Measurements from ENCODE around the gene DPH1.

The DPH1 gene

DNA sequence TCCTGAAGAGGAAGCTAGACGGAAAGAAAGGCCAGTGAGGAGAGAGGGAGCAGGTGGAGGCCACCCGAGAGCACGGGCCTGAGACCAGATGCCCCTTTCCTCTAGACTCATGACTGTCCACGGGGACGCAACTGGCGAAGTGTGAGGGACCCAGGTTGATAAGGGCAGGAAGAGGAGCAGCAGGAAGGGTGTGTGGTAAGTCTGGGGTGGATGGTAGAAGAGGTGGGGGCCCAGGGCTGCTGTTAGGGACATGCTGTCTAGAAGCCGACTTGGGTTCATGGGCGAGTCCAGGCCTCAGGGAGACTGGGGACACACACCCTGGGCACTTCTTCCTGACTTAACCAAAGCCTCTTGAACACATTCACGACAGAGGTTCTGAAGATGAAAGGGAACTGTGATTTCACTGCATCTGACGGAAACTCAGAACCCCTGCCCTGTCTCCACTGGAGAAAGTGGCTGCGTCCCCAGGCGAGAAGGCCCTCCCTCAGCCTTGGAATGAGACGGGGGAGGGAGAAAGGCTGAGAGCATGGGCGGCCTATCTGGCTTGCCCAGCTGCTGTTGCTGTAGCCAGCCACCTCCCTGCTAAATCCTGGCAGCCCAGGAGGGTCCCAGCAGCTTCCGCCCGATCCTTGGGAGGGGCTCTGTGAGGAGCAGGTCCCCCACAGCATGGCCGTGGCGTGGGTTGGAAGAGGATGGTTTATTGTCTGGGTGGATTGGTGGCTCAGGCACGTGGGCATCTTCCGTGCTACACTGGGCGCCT, 30.9 kb downstream of the DPH1 start:
- no peak for DNase-seq (ENCODE audit: low read depth in 3 of 3, low spot score in 1 of 3)

GRCh38 chr17:2061441-2061958, 31.5 kb downstream of the DPH1 start:
- no peak for DNase-seq (ENCODE audit: low read depth in 3 of 3, low spot score in 1 of 3)

GRCh38 chr17:2062571-2063183, 32.7 kb downstream of the DPH1 start:
- DNase-seq (ENCODE audit: low read depth in 3 of 3, low spot score in 1 of 3), result no peak

DNA sequence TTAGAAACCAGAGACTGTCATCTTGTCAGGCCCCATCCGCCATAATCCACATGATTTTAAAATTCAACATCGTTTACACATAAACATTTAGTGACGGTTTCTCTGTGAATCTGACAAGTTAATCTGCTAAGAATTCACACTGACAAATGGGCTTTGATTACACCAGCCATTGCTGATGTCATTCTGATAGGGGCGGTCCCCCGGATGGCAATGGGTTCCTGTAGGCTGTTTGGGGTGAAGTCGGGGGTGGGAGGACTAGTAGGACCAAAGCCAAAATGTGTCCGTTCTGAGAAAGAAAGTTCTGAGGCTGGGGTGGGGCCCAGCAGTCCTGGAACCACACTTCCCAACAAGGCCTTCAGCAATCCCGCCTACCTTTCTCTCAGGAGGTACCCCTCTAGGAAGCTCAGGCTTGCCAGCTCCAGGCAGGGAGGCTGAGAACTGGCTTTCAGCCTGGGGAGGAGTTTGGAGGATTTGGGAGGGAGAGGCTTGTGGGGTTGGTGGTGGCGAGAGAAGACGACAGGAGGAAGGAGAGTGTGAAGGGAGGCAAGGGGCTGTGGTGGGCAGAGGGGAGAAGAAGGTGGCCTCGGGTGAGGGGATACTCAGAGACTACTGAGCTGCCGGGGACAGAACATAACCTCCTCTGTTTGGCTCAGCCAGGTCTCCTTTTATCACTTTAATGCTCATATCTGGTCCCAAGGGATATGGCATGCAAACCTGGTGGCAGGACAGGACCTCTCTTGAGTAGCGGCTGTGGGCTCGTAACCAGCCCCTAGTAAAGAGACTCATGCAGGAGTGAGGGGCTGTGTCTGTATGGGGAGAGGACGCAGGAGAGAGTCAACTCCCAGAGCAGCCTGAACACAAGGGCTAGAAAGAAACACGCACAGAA, 33.6 kb downstream of the DPH1 start:
- no peak for DNase-seq (ENCODE audit: low read depth in 3 of 3, low spot score in 1 of 3)

DNA sequence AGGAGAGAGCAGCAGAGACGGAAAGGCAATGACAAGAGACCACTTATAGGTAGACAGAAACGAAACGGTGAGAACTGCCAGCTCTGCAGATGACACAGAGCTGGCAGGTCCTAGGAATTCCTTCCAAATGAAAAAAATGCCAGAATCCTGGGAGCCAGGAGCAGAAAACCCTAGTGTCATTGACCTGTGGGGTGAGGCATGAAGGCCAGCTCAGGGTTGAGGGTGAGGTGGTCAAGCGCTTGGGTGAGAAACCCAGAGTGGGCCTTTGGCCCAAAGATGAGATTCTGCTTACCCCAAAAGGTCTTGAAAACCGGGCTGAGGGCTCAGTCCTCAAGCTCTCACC, 34.2 kb downstream of the DPH1 start:
- no peak for DNase-seq (ENCODE audit: low read depth in 3 of 3, low spot score in 1 of 3)

- DNase-seq (ENCODE audit: low read depth in 3 of 3, low spot score in 1 of 3), result no peak
Observed at GRCh38 chr17:2064520-2064971, 34.6 kb downstream of the DPH1 start.

GRCh38 chr17:2064980-2065785, 35.2 kb downstream of the DPH1 start:
- DNase-seq (ENCODE audit: low read depth in 3 of 3, low spot score in 1 of 3), result peak in 1 of 3 donors; percentile 50

DNA sequence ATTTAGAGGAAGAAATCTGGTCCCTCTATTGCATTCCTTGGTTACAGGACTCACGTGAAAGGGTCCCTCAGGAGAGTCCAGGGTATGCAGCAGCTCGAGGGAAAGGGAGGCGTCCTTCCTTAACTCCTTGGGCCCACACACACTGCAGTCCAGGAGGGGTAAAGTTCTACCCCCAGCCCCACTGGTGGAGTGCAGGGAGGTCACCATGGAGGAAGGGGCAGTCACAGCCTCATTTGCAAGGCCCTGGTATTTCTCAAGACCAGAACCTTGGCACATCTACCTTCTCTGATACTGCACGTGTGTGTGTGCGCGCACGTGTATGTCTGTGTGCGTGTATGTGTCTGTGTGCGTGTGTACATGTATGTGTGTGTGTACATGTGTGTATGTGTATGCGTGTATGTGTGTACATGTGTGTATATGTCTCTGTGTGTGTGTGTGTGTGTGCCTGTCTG, 36.0 kb downstream of the DPH1 start:
- DNase-seq (ENCODE audit: low read depth in 3 of 3, low spot score in 1 of 3), result no peak

DNA sequence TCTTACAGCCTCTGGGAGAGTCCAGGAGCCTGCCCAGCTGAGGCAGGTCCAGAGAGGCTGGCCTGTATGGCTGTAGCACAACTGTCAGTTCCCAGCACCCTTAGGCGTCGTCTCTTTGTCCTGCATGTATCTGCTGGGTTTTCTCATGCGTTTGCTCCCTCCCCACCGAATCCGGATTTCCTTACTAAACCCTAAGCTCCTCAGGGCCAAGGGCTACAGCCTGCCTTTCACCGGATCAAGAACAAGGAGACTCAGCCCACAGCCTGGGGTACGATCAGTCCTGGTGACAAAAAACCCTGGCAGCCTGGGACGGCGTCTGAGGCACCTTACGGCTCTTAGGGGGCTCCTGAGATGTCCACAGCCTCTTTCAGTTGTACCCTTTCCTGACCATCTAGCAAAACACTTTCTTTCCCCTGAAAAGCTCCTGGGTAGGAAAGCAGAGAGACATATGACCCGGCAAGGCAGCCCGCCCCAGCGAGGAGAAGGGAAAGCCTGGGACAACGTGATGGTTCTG, 37.2 kb downstream of the DPH1 start:
- no peak for DNase-seq (ENCODE audit: low read depth in 3 of 3, low spot score in 1 of 3)

DNA sequence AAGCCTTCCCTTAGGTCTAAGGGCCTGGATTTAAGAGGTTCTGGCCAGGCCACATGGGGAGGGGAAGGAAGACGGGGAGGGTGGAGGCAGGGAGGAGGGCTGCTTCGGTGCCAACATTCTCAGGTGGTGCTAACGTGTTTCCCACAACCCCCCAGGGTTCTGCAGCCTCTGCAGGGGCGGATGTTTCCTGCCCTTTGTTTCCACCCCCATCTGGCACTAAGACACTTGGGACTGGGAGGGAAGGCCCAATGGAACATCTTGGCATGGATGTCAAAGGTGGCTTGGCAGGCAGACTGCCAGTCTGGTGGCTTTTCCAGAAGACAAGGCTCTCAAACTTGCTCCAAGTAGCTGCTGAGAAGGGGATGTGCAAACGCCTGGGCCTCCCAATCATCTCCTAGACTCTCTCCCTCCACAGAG, 37.7 kb downstream of the DPH1 start:
- DNase-seq (ENCODE audit: low read depth in 3 of 3, low spot score in 1 of 3), result no peak

DNA sequence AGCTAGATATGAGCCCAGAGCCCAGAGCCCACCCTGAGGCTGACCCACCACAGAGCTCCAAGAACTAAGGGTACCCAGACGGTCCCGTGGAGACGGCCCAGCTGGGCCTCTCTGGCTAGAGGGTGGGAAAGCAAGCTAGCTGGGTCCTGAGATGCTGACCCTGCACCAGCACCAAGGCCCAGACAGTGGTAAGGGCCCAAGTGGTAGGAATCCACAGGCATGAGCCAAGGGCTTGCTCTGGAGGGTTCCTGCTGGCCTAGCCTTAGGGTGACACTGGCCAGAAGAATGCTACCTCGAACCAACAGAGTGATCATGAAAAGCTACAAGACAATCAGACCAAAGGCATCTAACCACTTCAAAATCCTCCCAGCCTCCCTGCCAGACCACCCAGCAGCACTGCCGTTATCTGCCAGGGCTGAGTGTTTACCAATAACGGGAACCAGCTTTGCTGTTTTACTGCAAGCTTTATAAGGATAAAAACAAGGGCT, 38.1 kb downstream of the DPH1 start:
- no peak for DNase-seq (ENCODE audit: low read depth in 3 of 3, low spot score in 1 of 3)

- DNase-seq (ENCODE audit: low read depth in 3 of 3, low spot score in 1 of 3), result no peak
Observed at GRCh38 chr17:2068519-2069051, 38.6 kb downstream of the DPH1 start.

DNA sequence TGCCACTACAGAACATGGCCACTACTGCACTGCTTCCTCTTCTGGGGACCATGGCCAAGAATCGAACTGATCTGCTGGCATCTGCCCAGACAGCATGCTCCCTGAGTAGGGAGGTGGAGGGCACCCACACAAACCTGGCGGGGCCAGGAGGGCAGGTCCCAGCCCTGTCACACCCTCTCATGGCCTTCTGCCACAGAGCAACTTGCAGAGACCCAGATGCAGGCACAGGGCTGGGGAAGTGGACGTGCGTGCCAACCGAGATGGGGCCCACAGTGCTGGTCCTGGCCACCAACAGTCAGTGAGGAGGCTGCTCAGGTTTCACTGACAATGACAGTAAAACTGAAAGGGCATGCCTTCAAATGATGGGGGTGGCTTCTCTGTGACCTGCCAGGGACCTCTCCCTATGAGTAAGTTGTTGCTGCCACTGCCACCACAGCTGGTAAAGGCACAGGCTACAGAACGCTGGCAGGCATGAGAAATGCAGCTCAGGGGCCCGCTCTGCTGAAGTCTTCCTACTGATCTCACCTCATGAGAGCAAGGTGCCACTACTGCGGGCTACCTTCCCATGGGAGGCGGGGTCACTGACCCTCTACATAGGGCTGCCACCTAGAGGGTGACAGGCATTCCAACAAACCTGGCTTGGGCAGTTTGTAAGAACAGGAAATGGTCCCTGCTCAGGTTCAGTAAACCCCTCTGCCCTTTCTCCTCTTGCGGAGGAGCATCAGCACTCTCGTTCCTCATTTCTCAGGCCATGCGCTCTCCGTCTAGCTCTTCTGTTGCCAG, 40.5 kb downstream of the DPH1 start:
- DNase-seq (ENCODE audit: low read depth in 3 of 3, low spot score in 1 of 3), result no peak

- DNase-seq (ENCODE audit: low read depth in 3 of 3, low spot score in 1 of 3), result no peak
Observed at GRCh38 chr17:2071024-2071385, 41.1 kb downstream of the DPH1 start.

GRCh38 chr17:2071455-2072281, 41.7 kb downstream of the DPH1 start:
- DNase-seq (ENCODE audit: low read depth in 3 of 3, low spot score in 1 of 3), result no peak

DNA sequence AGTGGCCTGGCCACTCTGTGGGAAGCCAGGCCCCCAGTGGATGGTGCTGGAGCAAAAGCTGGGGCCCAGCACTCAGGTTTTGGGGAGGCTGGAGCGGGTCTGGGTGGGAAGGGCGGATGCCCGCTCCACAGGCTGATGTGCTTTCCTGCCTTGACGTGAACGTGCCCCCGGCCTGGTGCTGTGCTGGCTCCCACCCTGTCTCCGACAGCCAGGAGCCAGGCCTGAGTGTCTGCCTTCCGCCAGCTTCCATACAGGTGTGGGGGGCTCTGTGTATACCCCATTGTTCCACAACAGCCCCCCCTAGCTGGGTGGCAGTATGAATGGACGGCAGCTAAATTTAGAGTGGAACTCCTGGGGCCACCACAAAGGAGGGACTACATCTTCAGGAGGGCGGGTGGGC, 45.0 kb downstream of the DPH1 start:
- DNase-seq (ENCODE audit: low read depth in 3 of 3, low spot score in 1 of 3), result no peak

GRCh38 chr17:2075336-2076086, 45.6 kb downstream of the DPH1 start:
- no peak for DNase-seq (ENCODE audit: low read depth in 3 of 3, low spot score in 1 of 3)

Measured in stimulated activated CD4-positive, alpha-beta T cell treated with anti-CD3 and anti-CD28 coated beads, TNF-alpha, amount 100 ng/mL, for 1 hour (primary cell).